Measurements from ENCODE around the gene SFXN5.

GRCh38 chr2:72921088-72921851, 150.2 kb downstream of the SFXN5 start:
- no peak for TF ChIP-seq POLR2A (IDR thresholded peaks at IDR 0.05)
- no peak for TF ChIP-seq CTCF (IDR thresholded peaks at IDR 0.05)

All from vagina (tissue), 2 donors.